ENCODE results near the gene HOPX.

HOPX gene

GRCh38 chr4:56683455-56683854, 2.4 kb upstream of the HOPX start:
- no peak for TF ChIP-seq BCL11A (tag by site-specific recombination; IDR thresholded peaks at IDR 0.05; ENCODE audit: low read depth)
- TF ChIP-seq ZBTB17 (tag by site-specific recombination; IDR thresholded peaks at IDR 0.05): no peak
- no peak for TF ChIP-seq ZBTB1 (tag by site-specific recombination; IDR thresholded peaks at IDR 0.05)
- no peak for TF ChIP-seq KLF10 (tag by site-specific recombination; IDR thresholded peaks at IDR 0.05)
- no peak for TF ChIP-seq ZNF239 (tag by site-specific recombination; IDR thresholded peaks at IDR 0.05)
- TF ChIP-seq ZNF221 (tag by site-specific recombination; IDR thresholded peaks at IDR 0.05; ENCODE audit: borderline replicate concordance): no peak
- no peak for TF ChIP-seq ZNF248 (tag by site-specific recombination; IDR thresholded peaks at IDR 0.05)
- TF ChIP-seq ZNF768 (tag by site-specific recombination; IDR thresholded peaks at IDR 0.05): no peak
- no peak for TF ChIP-seq ZFP41 (tag by site-specific recombination; IDR thresholded peaks at IDR 0.05; ENCODE audit: borderline replicate concordance)
- no peak for TF ChIP-seq ZNF560 (tag by site-specific recombination; IDR thresholded peaks at IDR 0.05; ENCODE audit: borderline replicate concordance)
- TF ChIP-seq, protein P1, sequence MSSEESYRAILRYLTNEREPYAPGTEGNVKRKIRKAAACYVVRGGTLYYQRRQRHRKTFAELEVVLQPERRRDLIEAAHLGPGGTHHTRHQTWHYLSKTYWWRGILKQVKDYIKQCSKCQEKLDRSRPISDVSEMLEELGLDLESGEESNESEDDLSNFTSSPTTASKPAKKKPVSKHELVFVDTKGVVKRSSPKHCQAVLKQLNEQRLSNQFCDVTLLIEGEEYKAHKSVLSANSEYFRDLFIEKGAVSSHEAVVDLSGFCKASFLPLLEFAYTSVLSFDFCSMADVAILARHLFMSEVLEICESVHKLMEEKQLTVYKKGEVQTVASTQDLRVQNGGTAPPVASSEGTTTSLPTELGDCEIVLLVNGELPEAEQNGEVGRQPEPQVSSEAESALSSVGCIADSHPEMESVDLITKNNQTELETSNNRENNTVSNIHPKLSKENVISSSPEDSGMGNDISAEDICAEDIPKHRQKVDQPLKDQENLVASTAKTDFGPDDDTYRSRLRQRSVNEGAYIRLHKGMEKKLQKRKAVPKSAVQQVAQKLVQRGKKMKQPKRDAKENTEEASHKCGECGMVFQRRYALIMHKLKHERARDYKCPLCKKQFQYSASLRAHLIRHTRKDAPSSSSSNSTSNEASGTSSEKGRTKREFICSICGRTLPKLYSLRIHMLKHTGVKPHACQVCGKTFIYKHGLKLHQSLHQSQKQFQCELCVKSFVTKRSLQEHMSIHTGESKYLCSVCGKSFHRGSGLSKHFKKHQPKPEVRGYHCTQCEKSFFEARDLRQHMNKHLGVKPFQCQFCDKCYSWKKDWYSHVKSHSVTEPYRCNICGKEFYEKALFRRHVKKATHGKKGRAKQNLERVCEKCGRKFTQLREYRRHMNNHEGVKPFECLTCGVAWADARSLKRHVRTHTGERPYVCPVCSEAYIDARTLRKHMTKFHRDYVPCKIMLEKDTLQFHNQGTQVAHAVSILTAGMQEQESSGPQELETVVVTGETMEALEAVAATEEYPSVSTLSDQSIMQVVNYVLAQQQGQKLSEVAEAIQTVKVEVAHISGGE (tag by site-specific recombination; conservative IDR thresholded peaks at IDR 0.05; ENCODE audit: low read depth): no peak
- H3K4me1 ChIP-seq (ENCODE audit: control insufficient read depth, insufficient read depth, low read length): peaks cover 8% of the 10 kb centered on the region; the same call in 1 of the 2 replicates
- no peak overlapping the region for H3K27ac ChIP-seq (ENCODE audit: extremely low read depth, low read depth, low read length)
- ChIA-PET POLR2A (no interaction called here), CTCF (no interaction called here)
- H3K4me3 ChIP-seq (ENCODE audit: low read depth, low read length): no peak overlapping the region
- no peaks in the 10 kb centered on the region for H3K9me3 ChIP-seq (ENCODE audit: control insufficient read depth, insufficient read depth, low read depth, low read length)
- no peaks in the 10 kb centered on the region for H3K36me3 ChIP-seq (ENCODE audit: control insufficient read depth in 2 of 2, insufficient read depth in 1 of 2, low read length in 2 of 2)

GRCh38 chr4:56681853-56682525, 893 bp upstream of the HOPX start:
- H3K36me3 ChIP-seq (ENCODE audit: control insufficient read depth in 2 of 2, insufficient read depth in 1 of 2, low read length in 2 of 2): no peaks in the 10 kb centered on the region
- no peak overlapping the region for H3K27ac ChIP-seq (ENCODE audit: extremely low read depth, low read depth, low read length)
- CTCF ChIA-PET: no interaction called here
- POLR2A ChIA-PET: no interaction called here
- H3K4me3 ChIP-seq (ENCODE audit: low read depth, low read length): no peak overlapping the region
- TF ChIP-seq GLIS1 (tag by site-specific recombination; IDR thresholded peaks at IDR 0.05) (no peak), ZNF140 (tag by site-specific recombination; IDR thresholded peaks at IDR 0.05) (no peak), CTCF (tag by site-specific recombination; IDR thresholded peaks at IDR 0.05) (no peak), ZNF560 (tag by site-specific recombination; IDR thresholded peaks at IDR 0.05; ENCODE audit: borderline replicate concordance) (no peak), ZNF585B (tag by site-specific recombination; IDR thresholded peaks at IDR 0.05) (no peak), ZNF266 (tag by site-specific recombination; IDR thresholded peaks at IDR 0.05; ENCODE audit: low read depth) (no peak), ZNF335 (tag by site-specific recombination; conservative IDR thresholded peaks at IDR 0.05) (peak; percentile 27; the same call in 1 of the 2 replicates)
- H3K9me3 ChIP-seq (ENCODE audit: control insufficient read depth, insufficient read depth, low read depth, low read length): no peaks in the 10 kb centered on the region
- H3K4me1 ChIP-seq (ENCODE audit: control insufficient read depth, insufficient read depth, low read length): peaks cover 8% of the 10 kb centered on the region; the same call in 1 of the 2 replicates

DNA sequence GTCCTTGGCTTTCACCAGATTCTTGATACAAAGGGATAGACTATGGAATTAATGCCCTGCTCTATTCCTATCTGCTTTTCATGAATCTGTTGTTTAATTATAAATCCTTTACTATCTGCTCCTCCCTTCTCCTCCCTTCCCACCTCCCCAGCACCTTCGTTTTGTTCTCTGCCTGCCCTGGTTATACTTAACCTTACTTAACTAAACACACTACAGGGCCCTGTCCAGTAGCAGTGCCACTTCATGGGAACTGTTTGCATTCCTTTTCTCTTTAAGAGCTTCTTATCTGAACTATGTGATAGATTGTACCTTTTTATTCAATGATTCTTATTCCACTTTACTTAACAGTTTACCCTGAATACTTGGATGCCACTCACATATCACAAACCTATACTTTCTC, 830 bp downstream of the HOPX start:
- POLR2A ChIA-PET: no interaction called here

More for the DNA sequence above, 830 bp downstream of the HOPX start:
- CTCF ChIA-PET: interaction anchor here (0.5 to 0.6 kb wide), 3 partner anchors 12 to 152 kb away, joined by 3 to 4 read pairs (median 3); no protein-coding TSS in a partner anchor
- peaks cover 8% of the 10 kb centered on the region; the same call in 1 of the 2 replicates for H3K4me1 ChIP-seq (ENCODE audit: control insufficient read depth, insufficient read depth, low read length)
- no peaks in the 10 kb centered on the region for H3K36me3 ChIP-seq (ENCODE audit: control insufficient read depth in 2 of 2, insufficient read depth in 1 of 2, low read length in 2 of 2)
- TF ChIP-seq ZNF510 (tag by site-specific recombination; IDR thresholded peaks at IDR 0.05; ENCODE audit: insufficient replicate concordance) (no peak), WT1 (tag by site-specific recombination; IDR thresholded peaks at IDR 0.05) (0 out of 2 replicates have a peak, but pooled peaks have one; percentile 18)
- no peaks in the 10 kb centered on the region for H3K9me3 ChIP-seq (ENCODE audit: control insufficient read depth, insufficient read depth, low read depth, low read length)
- H3K4me3 ChIP-seq (ENCODE audit: low read depth, low read length): no peak overlapping the region
- H3K27ac ChIP-seq (ENCODE audit: extremely low read depth, low read depth, low read length): no peak overlapping the region
